Measurements from ENCODE around the gene UCHL5.
"Not testable (repeated sequence)": the region's sequence is repeated elsewhere in the genome, so short reads cannot be mapped to it uniquely, and the experiment has no call there.

UCHL5 gene

DNA sequence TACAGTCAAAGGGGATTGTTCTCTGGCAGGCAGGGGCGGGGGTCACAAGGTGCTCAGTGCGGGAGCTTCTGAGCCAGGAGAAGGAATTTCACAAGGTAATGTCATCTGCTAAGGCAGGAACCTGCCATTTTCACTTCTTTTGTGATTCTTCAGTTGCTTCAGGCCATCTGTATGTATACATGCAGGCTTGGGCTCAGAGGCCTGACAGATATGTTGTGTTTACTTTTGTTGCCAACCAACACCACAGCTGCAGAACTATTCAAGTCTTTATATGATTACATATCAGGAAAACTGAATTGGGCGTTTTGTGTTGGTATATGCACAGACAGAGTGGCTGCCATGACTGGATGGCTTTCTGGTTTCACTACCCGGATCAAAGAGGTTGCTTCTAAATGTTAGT is 78.8 kb downstream of the UCHL5 start:
- not testable (repeated sequence) for H3K36me3 ChIP-seq (ENCODE audit: control insufficient read depth in 1 of 2, insufficient read depth in 2 of 2, low read length in 2 of 2); H2AFZ ChIP-seq (ENCODE audit: insufficient read depth, low read length, poor library complexity); H3K14ac ChIP-seq (ENCODE audit: low read length); H3K4me2 ChIP-seq (ENCODE audit: low read length); H3K9ac ChIP-seq (ENCODE audit: low read length); H4K12ac ChIP-seq (ENCODE audit: low read depth, low read length); H3K4me3 ChIP-seq (ENCODE audit: low read depth, low read length); H2BK5ac ChIP-seq (ENCODE audit: low read depth, low read length, poor library complexity); H3K23ac ChIP-seq (ENCODE audit: low read length); H3K4me1 ChIP-seq (ENCODE audit: control insufficient read depth in 1 of 2, insufficient read depth in 2 of 2, low read length in 2 of 2); H4K8ac ChIP-seq (ENCODE audit: low read depth, low read length); H3K79me1 ChIP-seq (ENCODE audit: low read length); H3K27me3 ChIP-seq (ENCODE audit: insufficient read depth, low read length); H3K9me3 ChIP-seq (ENCODE audit: insufficient read depth, low read depth, low read length); H2AK5ac ChIP-seq (ENCODE audit: low read length); H3K27ac ChIP-seq (ENCODE audit: low read depth, low read length); H3K79me2 ChIP-seq (ENCODE audit: control insufficient read depth, insufficient read depth, low read length, poor library complexity); H2BK12ac ChIP-seq (ENCODE audit: low read length); H4K91ac ChIP-seq (ENCODE audit: low read depth, low read length); H3K18ac ChIP-seq (ENCODE audit: low read length); H3K4ac ChIP-seq (ENCODE audit: low read depth, low read length); H2BK120ac ChIP-seq (ENCODE audit: insufficient read depth, low read length, poor library complexity)
- DNase-seq = peak in 1 of 2 donors; percentile 14
- no CpG with 5 or more reads among the region's 4 CpGs for whole genome bisulfite sequencing (ENCODE audit: extremely low coverage, insufficient coverage, insufficient read length)

DNA sequence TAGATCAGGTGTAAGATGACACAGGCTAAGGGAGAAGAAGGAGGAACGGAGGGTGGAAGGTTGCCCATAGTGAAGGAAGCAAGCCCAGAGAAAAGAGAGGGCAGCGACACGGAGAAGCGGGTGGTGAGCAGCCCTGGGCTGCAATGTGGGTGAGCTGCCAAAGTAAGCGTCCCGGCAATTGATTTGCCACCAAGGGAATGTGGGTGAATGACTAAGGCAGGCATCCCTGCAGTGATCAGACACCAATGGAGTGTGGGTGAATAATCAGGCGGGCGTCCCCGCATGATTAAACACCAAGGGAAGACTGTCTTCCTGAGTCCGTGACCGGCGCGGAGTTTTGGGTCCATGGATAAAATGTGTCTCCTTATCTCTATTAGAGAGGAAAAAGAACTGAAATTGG is 79.6 kb downstream of the UCHL5 start:
- Histone ChIP-seq H3K27me3 (ENCODE audit: insufficient read depth, low read length) (no peaks in the 10 kb centered on the region), H3K18ac (ENCODE audit: low read length) (no peak overlapping the region), H3K9ac (ENCODE audit: low read length) (no peak overlapping the region), H3K79me1 (ENCODE audit: low read length) (no peaks in the 10 kb centered on the region), H2BK12ac (ENCODE audit: low read length) (no peak overlapping the region), H4K12ac (ENCODE audit: low read depth, low read length) (no peak overlapping the region), H3K23ac (ENCODE audit: low read length) (no peak overlapping the region), H3K9me3 (ENCODE audit: insufficient read depth, low read depth, low read length) (peaks cover 2% of the 10 kb centered on the region), H3K36me3 (ENCODE audit: control insufficient read depth in 1 of 2, insufficient read depth in 2 of 2, low read length in 2 of 2) (no peaks in the 10 kb centered on the region), H3K4me3 (ENCODE audit: low read depth, low read length) (no peak overlapping the region), H4K8ac (ENCODE audit: low read depth, low read length) (no peak overlapping the region), H3K79me2 (ENCODE audit: control insufficient read depth, insufficient read depth, low read length, poor library complexity) (no peaks in the 10 kb centered on the region), H3K14ac (ENCODE audit: low read length) (no peak overlapping the region), H3K4me2 (ENCODE audit: low read length) (no peak overlapping the region), H3K4me1 (ENCODE audit: control insufficient read depth in 1 of 2, insufficient read depth in 2 of 2, low read length in 2 of 2) (no peaks in the 10 kb centered on the region), H4K91ac (ENCODE audit: low read depth, low read length) (no peak overlapping the region), H2AFZ (ENCODE audit: insufficient read depth, low read length, poor library complexity) (no peak overlapping the region), H2AK5ac (ENCODE audit: low read length) (no peak overlapping the region), H3K4ac (ENCODE audit: low read depth, low read length) (no peak overlapping the region), H3K27ac (ENCODE audit: low read depth, low read length) (no peak overlapping the region), H2BK120ac (ENCODE audit: insufficient read depth, low read length, poor library complexity) (no peak overlapping the region), H2BK5ac (ENCODE audit: low read depth, low read length, poor library complexity) (no peak overlapping the region)
- no peak for DNase-seq
- WGBS (ENCODE audit: extremely low coverage, insufficient coverage, insufficient read length) = no CpG with 5 or more reads among the region's 13 CpGs

DNA sequence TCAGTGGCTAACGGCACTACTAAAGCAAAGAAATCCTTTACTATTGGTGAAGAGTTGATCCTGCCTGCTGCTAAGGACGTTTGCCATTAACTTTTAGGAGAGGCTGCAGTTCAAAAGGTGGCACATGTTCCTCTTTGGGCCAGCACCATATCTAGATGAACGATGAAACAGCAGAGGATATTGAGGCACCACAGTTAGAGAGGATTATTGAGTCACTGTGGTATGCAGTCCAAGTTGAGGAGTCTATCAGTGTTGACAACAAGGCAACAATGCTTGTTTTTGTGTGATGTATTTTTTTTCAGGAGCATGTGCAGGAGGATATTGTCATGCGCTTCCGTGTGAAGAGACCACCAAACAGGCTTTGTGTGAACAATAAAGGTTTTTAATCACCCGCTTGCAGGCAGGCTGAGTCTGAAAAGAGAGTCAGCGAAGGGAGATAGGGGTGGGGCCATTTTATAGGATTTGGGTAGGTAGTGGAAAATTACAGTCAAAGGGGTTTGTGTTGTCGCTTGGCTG is 80.9 kb downstream of the UCHL5 start:
- no peaks in the 10 kb centered on the region for H3K79me1 ChIP-seq (ENCODE audit: low read length)
- H3K9me3 ChIP-seq (ENCODE audit: insufficient read depth, low read depth, low read length) = peaks cover 2% of the 10 kb centered on the region
- no peak overlapping the region for H3K23ac ChIP-seq (ENCODE audit: low read length)
- H3K27ac ChIP-seq (ENCODE audit: low read depth, low read length) = no peak overlapping the region
- no peak overlapping the region for H3K4ac ChIP-seq (ENCODE audit: low read depth, low read length)
- H2AK5ac ChIP-seq (ENCODE audit: low read length) = no peak overlapping the region
- H3K4me1 ChIP-seq (ENCODE audit: control insufficient read depth in 1 of 2, insufficient read depth in 2 of 2, low read length in 2 of 2) = no peaks in the 10 kb centered on the region
- no peaks in the 10 kb centered on the region for H3K79me2 ChIP-seq (ENCODE audit: control insufficient read depth, insufficient read depth, low read length, poor library complexity)
- H3K27me3 ChIP-seq (ENCODE audit: insufficient read depth, low read length) = no peaks in the 10 kb centered on the region
- no peak overlapping the region for H2BK120ac ChIP-seq (ENCODE audit: insufficient read depth, low read length, poor library complexity)
- no peak overlapping the region for H2BK12ac ChIP-seq (ENCODE audit: low read length)
- H3K4me2 ChIP-seq (ENCODE audit: low read length) = no peak overlapping the region
- no peak overlapping the region for H3K18ac ChIP-seq (ENCODE audit: low read length)
- H2AFZ ChIP-seq (ENCODE audit: insufficient read depth, low read length, poor library complexity) = no peak overlapping the region
- no peaks in the 10 kb centered on the region for H3K36me3 ChIP-seq (ENCODE audit: control insufficient read depth in 1 of 2, insufficient read depth in 2 of 2, low read length in 2 of 2)
- WGBS (ENCODE audit: extremely low coverage, insufficient coverage, insufficient read length) = no CpG with 5 or more reads among the region's 8 CpGs
- no peak overlapping the region for H3K14ac ChIP-seq (ENCODE audit: low read length)
- no peak overlapping the region for H2BK5ac ChIP-seq (ENCODE audit: low read depth, low read length, poor library complexity)
- no peak overlapping the region for H4K91ac ChIP-seq (ENCODE audit: low read depth, low read length)
- no peak for DNase-seq
- H3K9ac ChIP-seq (ENCODE audit: low read length) = no peak overlapping the region
- H4K8ac ChIP-seq (ENCODE audit: low read depth, low read length) = no peak overlapping the region
- H3K4me3 ChIP-seq (ENCODE audit: low read depth, low read length) = no peak overlapping the region
- no peak overlapping the region for H4K12ac ChIP-seq (ENCODE audit: low read depth, low read length)

DNA sequence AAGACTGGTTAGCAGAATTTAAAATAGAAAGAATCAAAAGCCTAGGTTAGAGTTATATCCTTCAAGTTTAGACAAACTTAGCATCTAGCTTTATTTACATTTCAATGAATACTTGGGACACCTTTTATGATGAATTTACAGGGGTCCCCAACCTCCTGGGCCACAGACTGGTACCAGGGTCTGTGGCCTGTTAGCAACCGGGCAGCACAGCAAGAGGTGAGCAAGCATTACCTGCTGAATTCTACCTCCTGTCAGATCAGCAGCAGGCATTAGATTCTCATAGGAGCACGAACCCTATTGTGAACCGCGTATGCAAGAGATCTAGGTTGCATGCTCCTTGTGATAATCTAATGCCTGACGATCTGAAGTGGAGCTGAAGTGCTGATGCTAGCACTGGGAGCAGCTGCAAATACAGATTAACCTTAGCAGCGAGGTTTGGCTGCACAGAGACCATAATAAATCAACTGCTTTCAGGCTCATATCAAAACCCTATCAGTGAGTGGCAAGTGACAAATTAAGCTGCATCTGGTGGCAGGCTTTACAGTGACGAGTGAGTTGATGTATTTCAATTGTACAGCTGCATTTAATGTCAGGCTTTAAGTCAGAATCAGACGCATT is 82.0 kb downstream of the UCHL5 start:
- Histone ChIP-seq H3K36me3 (ENCODE audit: control insufficient read depth in 1 of 2, insufficient read depth in 2 of 2, low read length in 2 of 2) (no peaks in the 10 kb centered on the region), H3K23ac (ENCODE audit: low read length) (no peak overlapping the region), H2AFZ (ENCODE audit: insufficient read depth, low read length, poor library complexity) (no peak overlapping the region), H3K4me1 (ENCODE audit: control insufficient read depth in 1 of 2, insufficient read depth in 2 of 2, low read length in 2 of 2) (no peaks in the 10 kb centered on the region), H4K12ac (ENCODE audit: low read depth, low read length) (no peak overlapping the region), H3K27me3 (ENCODE audit: insufficient read depth, low read length) (no peaks in the 10 kb centered on the region), H3K9ac (ENCODE audit: low read length) (no peak overlapping the region), H2BK12ac (ENCODE audit: low read length) (no peak overlapping the region), H2BK120ac (ENCODE audit: insufficient read depth, low read length, poor library complexity) (no peak overlapping the region), H2BK5ac (ENCODE audit: low read depth, low read length, poor library complexity) (no peak overlapping the region), H3K4me2 (ENCODE audit: low read length) (no peak overlapping the region), H3K18ac (ENCODE audit: low read length) (no peak overlapping the region), H4K8ac (ENCODE audit: low read depth, low read length) (no peak overlapping the region), H4K91ac (ENCODE audit: low read depth, low read length) (no peak overlapping the region), H3K79me2 (ENCODE audit: control insufficient read depth, insufficient read depth, low read length, poor library complexity) (no peaks in the 10 kb centered on the region), H2AK5ac (ENCODE audit: low read length) (no peak overlapping the region), H3K4me3 (ENCODE audit: low read depth, low read length) (no peak overlapping the region), H3K27ac (ENCODE audit: low read depth, low read length) (no peak overlapping the region), H3K9me3 (ENCODE audit: insufficient read depth, low read depth, low read length) (peaks cover 2% of the 10 kb centered on the region), H3K79me1 (ENCODE audit: low read length) (no peaks in the 10 kb centered on the region), H3K4ac (ENCODE audit: low read depth, low read length) (no peak overlapping the region), H3K14ac (ENCODE audit: low read length) (no peak overlapping the region)
- WGBS (ENCODE audit: extremely low coverage, insufficient coverage, insufficient read length) = no CpG with 5 or more reads among the region's 8 CpGs
- no peak for DNase-seq
